G401.6 (cell line): ENCODE measurements around the gene SEPTIN6.
"Not testable (repeated sequence)": the region's sequence is repeated elsewhere in the genome, so short reads cannot be mapped to it uniquely, and the experiment has no call there.

Experiments used
- FAIRE-seq: peaks from 2 replicates; lab custom pipeline; 2012; peaks lifted over from hg19 to GRCh38; lab: Jason Lieb, UNC

SEPTIN6 gene

GRCh38 chrX:119690921-119691716, 1.8 kb downstream of the SEPTIN6 start:
- no peak for FAIRE-seq

- no peak for FAIRE-seq
Measured at GRCh38 chrX:119688911-119689321, 4.1 kb downstream of the SEPTIN6 start.

- FAIRE-seq = no peak
Measured at GRCh38 chrX:119687661-119688413, 5.1 kb downstream of the SEPTIN6 start.

GRCh38 chrX:119686087-119686691, 6.8 kb downstream of the SEPTIN6 start:
- no peak for FAIRE-seq

- no peak for FAIRE-seq
Measured at GRCh38 chrX:119685225-119686066, 7.5 kb downstream of the SEPTIN6 start.

GRCh38 chrX:119684916-119685224, 8.1 kb downstream of the SEPTIN6 start:
- FAIRE-seq = no peak

- FAIRE-seq = not testable (repeated sequence)
Measured at GRCh38 chrX:119684312-119684711, 8.7 kb downstream of the SEPTIN6 start.

GRCh38 chrX:119682019-119682989, 10.7 kb downstream of the SEPTIN6 start:
- no peak for FAIRE-seq

- no peak for FAIRE-seq
Measured at GRCh38 chrX:119677654-119677981, 15.3 kb downstream of the SEPTIN6 start.

- no peak for FAIRE-seq
Measured at GRCh38 chrX:119676949-119677653, 15.9 kb downstream of the SEPTIN6 start.

- no peak for FAIRE-seq
Measured at GRCh38 chrX:119673336-119673735, 19.6 kb downstream of the SEPTIN6 start.

GRCh38 chrX:119672426-119672825, 20.5 kb downstream of the SEPTIN6 start:
- no peak for FAIRE-seq

- no peak for FAIRE-seq
Measured at GRCh38 chrX:119669424-119670037, 23.4 kb downstream of the SEPTIN6 start.

- no peak for FAIRE-seq
Measured at GRCh38 chrX:119667111-119667878, 25.7 kb downstream of the SEPTIN6 start.

- not testable (repeated sequence) for FAIRE-seq
Measured at GRCh38 chrX:119664877-119665276, 28.1 kb downstream of the SEPTIN6 start.

- no peak for FAIRE-seq
Measured at GRCh38 chrX:119661486-119661885, 31.5 kb downstream of the SEPTIN6 start.

- no peak for FAIRE-seq
Measured at GRCh38 chrX:119659522-119659921, 33.4 kb downstream of the SEPTIN6 start.

- no peak for FAIRE-seq
Measured at GRCh38 chrX:119655125-119655524, 37.8 kb downstream of the SEPTIN6 start.

GRCh38 chrX:119654112-119654531, 38.8 kb downstream of the SEPTIN6 start:
- FAIRE-seq = no peak
